ENCODE measurements around the gene POU3F3. TPM values are rescaled to one million over a fixed set of nuclear protein-coding genes. Genes with fewer than 3 reads are reported as not detected.

The POU3F3 gene
- total RNA-seq, 1 experiment from 2014 or later, result 0.36 TPM

GRCh38 chr2:104852090-104852666 lies 1.7 kb upstream of the POU3F3 start:
- peaks cover 41% of the 10 kb centered on the region for H3K27me3 ChIP-seq (ENCODE audit: control insufficient read depth, insufficient read depth, low read length)
- in situ Hi-C loops (cut with HindIII; ENCODE audit: low pct_unique_long_range_greater_than_20kb, low sequenced_read_pairs), result no loop called here
- no peaks in the 10 kb centered on the region for H3K9me3 ChIP-seq (ENCODE audit: control insufficient read depth, insufficient read depth, low read depth, low read length)
- peak; percentile 64 for ATAC-seq
- H3K4me3 ChIP-seq (ENCODE audit: low read depth in 2 of 2, low read length in 2 of 2), result peak overlapping the region; percentile 36 to 48
- ChIA-PET POLR2A (interaction anchor here (0.6 kb wide), 1 partner anchor 32 kb away, joined by 6 read pairs; no protein-coding TSS in a partner anchor), CTCF (interaction anchor here (0.5 kb wide), 1 partner anchor 295 kb away, joined by 5 read pairs; no protein-coding TSS in a partner anchor)
- intact Hi-C loops (cut with micrococcal nuclease; ENCODE audit: unreplicated experiment), result no loop called here
- H3K27ac ChIP-seq (ENCODE audit: low read length), result no peak overlapping the region
- H3K4me1 ChIP-seq (ENCODE audit: control insufficient read depth, insufficient read depth, low read length), result peaks cover 5% of the 10 kb centered on the region; the same call in 1 of the 2 replicates
- no peaks in the 10 kb centered on the region for H3K36me3 ChIP-seq (ENCODE audit: control insufficient read depth, insufficient read depth, low read length)
- no TSS peak for BruUV-seq (replicated peaks)
- TF ChIP-seq REST (IDR thresholded peaks at IDR 0.05; ENCODE audit: insufficient read depth in 1 of 2, low read depth in 2 of 2, low read length in 1 of 2), result no peak
- TF ChIP-seq TCF7L2 (IDR thresholded peaks at IDR 0.05; ENCODE audit: low read depth, low read length), result no peak
- TF ChIP-seq SIN3A (IDR thresholded peaks at IDR 0.05; ENCODE audit: borderline replicate concordance, insufficient read depth, low read depth, low read length), result no peak
- no peak for DNase-seq (ENCODE audit: low read depth, low spot score)

DNA sequence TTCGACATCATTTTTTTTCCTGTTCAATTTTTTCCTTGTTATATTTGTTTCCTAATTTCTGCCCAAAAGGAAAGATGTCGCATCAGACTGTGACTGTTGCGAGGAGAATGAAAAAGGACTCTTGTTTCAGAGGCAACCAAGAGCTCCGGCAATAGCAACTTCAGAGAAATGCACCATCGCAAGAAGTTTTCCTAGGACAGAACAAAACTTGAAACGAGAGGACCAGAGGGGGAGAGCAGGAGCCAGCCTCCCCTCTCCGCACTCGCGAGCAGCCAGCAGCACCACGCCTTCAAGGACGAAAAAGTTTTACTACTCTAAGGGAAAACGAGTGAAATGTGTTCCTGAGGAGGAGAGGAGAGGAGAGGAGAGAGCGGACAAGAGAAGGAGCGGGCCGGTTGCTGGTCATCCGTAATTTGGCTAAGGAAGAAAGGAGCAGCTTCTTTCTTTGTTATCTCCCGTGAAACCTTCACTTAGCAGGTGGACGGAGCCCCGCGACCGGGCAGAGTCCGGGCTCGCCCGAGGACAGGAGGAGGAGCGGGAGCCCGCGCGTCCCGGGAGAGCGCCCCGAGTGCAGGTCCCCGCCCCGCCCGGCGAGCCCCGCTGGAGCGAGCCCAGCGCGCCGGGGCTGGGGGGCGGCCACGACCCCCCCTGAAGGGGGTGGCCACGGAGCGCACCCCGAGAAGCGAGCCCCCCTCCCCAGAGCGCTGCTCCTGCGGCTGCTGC lies 744 bp downstream of the POU3F3 start:
- H3K4me1 ChIP-seq (ENCODE audit: control insufficient read depth, insufficient read depth, low read length), result peaks cover 5% of the 10 kb centered on the region; the same call in 1 of the 2 replicates
- DNase-seq (ENCODE audit: low read depth, low spot score), result no peak
- H3K4me3 ChIP-seq (ENCODE audit: low read depth in 2 of 2, low read length in 2 of 2), result peak overlapping the region; percentile 47 to 51
- TF ChIP-seq CTCF (IDR thresholded peaks at IDR 0.05), result no peak
- no peak for TF ChIP-seq POLR2AphosphoS5 (IDR thresholded peaks at IDR 0.05; ENCODE audit: low read depth, low read length)
- no peak for TF ChIP-seq REST (IDR thresholded peaks at IDR 0.05; ENCODE audit: insufficient read depth in 1 of 2, low read depth in 2 of 2, low read length in 1 of 2)
- TF ChIP-seq TCF7L2 (IDR thresholded peaks at IDR 0.05; ENCODE audit: low read depth, low read length), result no peak
- TF ChIP-seq SIN3A (IDR thresholded peaks at IDR 0.05; ENCODE audit: borderline replicate concordance, insufficient read depth, low read depth, low read length), result no peak
- ChIA-PET POLR2A (no interaction called here), CTCF (no interaction called here)
- intact Hi-C loops (cut with micrococcal nuclease; ENCODE audit: unreplicated experiment), result no loop called here
- in situ Hi-C loops (cut with HindIII; ENCODE audit: low pct_unique_long_range_greater_than_20kb, low sequenced_read_pairs), result no loop called here
- peaks cover 22% of the 10 kb centered on the region for H3K27me3 ChIP-seq (ENCODE audit: control insufficient read depth, insufficient read depth, low read length)
- BruUV-seq (replicated peaks), result no TSS peak
- ATAC-seq, result no peak
- H3K9me3 ChIP-seq (ENCODE audit: control insufficient read depth, insufficient read depth, low read depth, low read length), result no peaks in the 10 kb centered on the region
- no peaks in the 10 kb centered on the region for H3K36me3 ChIP-seq (ENCODE audit: control insufficient read depth, insufficient read depth, low read length)
- no peak overlapping the region for H3K27ac ChIP-seq (ENCODE audit: low read length)

Data from Panc1 (cell line).